HG03520 (cell line): Measurements from ENCODE around the gene C5orf63.
A peak's percentile ranks its signal among the peaks of the same experiment; 100 is the strongest.
"Not testable (repeated sequence)": the region's sequence is repeated elsewhere in the genome, so short reads cannot be mapped to it uniquely, and the experiment has no call there.

ENCODE experiments used
- ATAC-seq: cut with Tn5 transposase; IDR thresholded peaks from one replicate; pipeline ENCODE4 v1.9.1; 2021; ENCODE audit warnings: mild to moderate bottlenecking, moderate library complexity; ENCODE audit not compliant: unreplicated experiment

C5orf63 gene

DNA sequence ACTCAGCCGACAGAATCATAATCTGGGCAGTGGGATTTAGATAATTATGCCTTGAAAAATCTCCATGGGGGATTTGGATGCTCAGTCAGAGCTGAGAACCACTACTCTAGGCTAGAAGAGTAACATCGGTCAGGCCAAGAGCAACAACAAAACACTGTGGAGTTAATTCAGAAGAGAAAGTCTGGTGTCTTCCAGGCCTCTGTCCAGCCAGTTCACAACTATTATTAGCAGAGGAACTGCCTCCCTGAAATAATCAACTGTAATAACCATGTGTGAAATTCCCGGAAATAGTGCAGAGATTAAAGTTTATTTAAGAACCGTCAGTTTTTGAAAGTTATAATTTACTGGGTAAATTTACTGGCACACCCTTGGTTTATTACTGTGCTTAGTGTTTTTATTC, 34.8 kb downstream of the C5orf63 start:
- ATAC-seq, result no peak

DNA sequence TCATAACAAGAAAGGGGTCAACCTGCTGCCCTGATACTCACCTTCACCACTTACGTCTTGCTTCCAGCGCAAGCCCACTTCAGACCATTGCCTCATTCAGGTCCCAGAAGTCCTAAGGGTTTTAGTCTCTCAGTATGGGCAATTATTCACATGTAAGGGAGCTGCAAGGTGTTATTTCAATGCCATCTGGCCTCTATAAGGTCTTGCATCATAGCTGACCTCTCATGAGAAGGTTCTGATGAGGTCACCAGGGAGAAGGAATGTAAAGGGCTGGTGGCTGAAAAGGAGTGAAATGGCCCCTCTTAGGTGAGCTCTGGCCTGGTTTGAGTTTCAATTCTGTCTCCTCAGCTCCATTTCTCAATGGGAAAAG, 41.5 kb downstream of the C5orf63 start:
- no peak for ATAC-seq

GRCh38 chr5:127031147-127031862, 42.0 kb downstream of the C5orf63 start:
- ATAC-seq, result peak; percentile 4

DNA sequence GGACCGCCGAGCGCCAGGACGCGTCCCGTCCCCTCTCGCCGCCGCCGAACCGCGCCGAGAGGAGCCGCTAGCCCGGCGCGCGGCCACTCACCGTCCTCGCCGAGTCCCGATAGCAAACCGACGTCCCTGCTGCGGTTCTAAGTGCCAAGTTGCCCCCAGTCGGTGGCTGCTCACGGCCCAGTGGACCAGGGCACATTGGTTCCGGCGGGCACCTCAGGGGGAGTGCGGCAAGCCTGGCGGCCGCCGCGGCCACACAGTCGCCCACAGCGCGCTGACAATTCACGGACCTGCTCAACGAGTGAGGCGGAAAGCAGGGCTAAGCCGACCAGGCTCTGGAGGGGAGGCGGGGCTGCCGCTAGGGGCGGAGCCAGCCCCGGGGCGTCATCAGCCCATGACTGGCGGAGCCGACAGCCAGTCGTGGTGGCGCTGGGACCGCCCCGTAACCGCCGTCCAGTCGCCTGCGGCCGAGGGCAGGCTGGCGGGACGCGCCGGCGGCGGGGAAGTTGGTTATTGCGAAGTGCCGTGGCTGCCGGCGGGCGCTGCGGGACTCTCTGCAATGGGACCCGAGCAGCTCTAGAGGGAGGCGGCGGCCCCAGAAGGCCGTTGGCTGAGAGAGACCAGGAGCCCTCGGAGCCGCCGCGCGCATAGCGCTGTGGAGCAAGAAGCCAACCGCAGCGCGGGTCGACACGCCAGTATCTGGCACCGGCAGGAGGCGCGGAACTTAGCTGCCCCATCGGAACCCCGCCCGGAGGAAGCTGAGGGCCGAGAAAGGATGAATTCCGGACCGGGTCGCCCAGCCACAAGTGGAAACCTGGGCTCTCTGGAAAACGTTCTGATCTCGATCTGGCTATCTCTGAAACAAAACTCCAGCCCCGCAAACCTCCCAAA, 42.8 kb downstream of the C5orf63 start, which contains the start of gene MARCHF3:
Gene MARCHF3, minus strand, starts transcription at position 300 of the 888 bp plus-strand sequence. CDS start 112,387 bp downstream, outside the sequence.
- peak; percentile 97 for ATAC-seq

- peak; percentile 23 for ATAC-seq
Observed at GRCh38 chr5:127029581-127030258, 43.6 kb downstream of the C5orf63 start.

DNA sequence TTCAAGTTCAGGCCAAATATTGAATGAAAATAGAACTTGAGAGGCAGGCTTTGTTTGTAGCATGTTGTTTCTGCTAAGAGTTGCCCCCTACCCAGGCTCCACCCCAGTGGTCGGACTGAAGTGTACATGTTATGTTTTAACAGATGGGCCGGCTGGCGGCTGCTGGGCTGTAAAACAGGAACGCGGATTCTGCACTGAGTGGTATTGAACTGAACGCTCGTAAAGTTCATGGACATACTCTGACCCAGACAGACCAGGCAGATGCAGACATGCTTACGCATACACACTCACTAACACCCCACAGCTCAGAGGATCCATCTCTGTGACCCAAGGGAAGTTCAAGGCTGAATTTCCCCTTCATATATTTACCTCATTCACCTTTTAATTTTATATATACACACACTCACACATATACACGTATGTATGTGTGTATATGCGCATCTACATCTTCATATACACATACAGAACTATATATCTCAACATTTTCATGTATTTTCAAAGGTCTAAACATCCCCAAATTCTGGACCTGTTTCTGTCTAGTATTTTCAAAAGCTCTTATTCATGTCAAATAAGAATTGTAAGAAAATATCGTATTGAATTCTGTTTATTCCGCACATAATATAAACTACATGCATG, 44.4 kb downstream of the C5orf63 start:
- ATAC-seq, result no peak

DNA sequence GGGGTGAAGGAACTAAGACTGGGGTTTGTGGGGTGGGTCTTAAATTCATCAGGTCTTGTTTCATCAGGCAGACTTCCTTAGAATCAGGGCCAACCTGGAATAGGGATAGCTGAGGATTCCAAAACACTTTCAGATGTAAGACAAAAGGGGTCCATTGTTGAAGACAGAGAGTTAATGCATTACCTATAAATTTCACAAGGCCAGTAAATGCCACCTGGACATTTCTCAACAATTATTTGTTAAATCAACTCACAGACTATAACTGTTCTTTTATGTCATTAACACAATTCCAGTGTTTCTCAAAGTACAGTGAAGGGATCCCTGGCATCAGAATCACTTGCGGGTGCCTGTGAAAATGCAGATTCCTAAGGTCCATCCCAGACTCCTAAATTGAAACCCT, 45.8 kb downstream of the C5orf63 start:
- no peak for ATAC-seq

- no peak for ATAC-seq
Observed at GRCh38 chr5:127026166-127026565, 47.1 kb downstream of the C5orf63 start.

- no peak for ATAC-seq
Observed at GRCh38 chr5:127025467-127025866, 47.8 kb downstream of the C5orf63 start.

DNA sequence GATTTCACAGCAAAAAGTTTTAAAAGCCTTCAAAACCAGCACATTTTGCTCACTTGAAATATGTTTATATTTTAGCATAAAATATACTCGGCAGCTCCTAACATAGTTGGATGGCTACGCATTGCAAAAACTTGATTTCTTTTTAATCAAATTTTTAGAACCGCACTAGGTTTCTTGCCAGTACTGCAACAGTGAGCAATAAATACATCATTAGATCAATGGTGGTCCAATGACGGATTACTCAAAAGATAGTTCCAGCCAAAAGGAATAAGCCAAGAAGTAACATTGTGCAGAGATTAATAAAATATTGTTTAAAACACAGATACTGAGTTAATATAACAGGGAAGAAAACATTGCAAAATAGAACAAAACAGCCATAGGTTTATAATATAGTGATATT, 48.5 kb downstream of the C5orf63 start:
- no peak for ATAC-seq

GRCh38 chr5:127023552-127024191, 49.6 kb downstream of the C5orf63 start:
- not testable (repeated sequence) for ATAC-seq

- ATAC-seq, result no peak
Observed at GRCh38 chr5:127022846-127023245, 50.5 kb downstream of the C5orf63 start.

DNA sequence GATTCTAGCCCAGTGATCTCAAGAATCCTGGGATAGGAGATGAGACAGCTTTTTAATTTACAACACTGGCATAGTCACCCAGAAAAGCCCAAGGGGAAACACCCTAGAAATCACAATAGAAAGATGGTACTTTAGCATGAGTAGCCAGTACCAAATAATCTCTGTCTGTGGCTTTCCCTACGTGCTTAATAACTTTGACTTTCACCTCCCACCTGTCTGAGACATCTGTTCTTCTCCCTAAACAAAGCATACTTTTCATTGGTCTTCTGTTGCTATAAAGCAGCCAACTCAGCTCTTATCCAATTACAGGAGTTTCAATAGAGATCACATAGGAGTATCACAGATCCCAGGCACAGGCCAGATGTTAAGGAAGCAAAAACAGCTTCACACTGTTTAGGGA, 53.4 kb downstream of the C5orf63 start:
- ATAC-seq, result no peak

- not testable (repeated sequence) for ATAC-seq
Observed at GRCh38 chr5:127016722-127017121, 56.6 kb downstream of the C5orf63 start.

DNA sequence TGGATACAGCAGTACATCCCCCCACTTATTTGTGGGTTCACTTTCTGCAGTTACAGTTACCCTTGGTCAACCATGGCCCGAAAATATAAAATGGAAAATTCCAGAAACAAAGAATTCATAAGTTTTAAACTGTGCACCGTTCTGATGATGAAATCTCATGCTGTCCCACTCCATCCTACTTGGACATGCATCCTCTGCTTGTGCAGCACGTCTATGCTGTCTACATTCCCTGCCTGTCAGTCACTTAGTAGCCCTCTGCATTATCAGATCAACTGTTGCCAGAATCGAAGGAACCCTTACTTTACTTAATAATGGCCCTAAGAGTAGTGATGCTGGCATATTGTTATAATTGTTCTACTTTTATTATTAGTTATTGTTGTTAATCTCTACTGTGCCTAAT, 57.6 kb downstream of the C5orf63 start:
- no peak for ATAC-seq

DNA sequence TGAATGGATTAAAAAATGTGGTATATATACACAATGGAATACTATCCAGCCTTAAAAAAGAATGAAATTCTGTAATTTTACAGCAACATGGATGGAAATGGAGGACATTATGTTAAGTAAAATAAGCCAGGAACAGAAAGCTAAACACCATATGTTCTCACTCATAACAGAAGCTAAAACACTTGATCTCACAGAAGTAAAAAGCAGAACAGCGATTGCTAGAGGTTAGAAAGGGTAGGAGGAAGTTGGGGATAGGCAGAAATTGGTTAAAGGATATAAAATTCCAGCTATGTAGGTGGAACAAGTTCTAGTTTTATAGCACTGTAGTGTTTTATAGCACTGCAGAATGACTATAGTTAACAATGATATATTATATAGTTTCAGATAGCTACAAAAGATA, 58.7 kb downstream of the C5orf63 start:
- ATAC-seq, result peak; percentile 52

- no peak for ATAC-seq
Observed at GRCh38 chr5:127013407-127013806, 59.9 kb downstream of the C5orf63 start.

GRCh38 chr5:127012916-127013315, 60.4 kb downstream of the C5orf63 start:
- ATAC-seq, result no peak

DNA sequence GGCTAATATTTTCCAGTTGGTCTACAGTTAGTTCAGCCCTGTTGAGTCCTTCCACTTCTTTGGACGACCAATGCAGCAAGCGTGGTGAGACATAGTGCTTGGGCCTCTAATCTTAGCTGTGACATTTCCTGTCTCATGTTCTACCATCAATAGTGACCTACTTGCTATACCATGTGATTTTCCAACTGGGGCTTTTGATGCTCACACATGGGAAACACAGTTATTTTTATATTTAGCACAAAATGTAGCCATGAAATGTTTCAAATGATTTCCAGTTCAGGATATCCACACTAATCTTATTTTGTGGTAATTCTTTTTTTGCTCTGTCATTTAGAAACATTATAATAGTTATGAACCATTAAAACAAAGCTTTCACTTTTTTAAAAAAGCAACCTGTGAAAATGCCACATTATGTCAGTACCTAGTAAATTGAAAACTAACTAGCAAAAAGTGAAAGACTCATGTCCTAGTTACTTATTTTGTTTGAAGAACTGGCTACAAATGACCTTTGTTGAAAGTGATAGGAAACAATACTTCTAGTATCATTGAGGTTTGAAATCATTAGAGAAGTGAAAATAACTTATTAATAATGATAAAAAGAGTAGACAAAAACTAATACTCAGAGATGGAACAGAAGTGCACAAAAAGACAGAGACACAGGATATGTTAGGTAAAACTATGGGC, 61.2 kb downstream of the C5orf63 start:
- ATAC-seq, result peak; percentile 74

DNA sequence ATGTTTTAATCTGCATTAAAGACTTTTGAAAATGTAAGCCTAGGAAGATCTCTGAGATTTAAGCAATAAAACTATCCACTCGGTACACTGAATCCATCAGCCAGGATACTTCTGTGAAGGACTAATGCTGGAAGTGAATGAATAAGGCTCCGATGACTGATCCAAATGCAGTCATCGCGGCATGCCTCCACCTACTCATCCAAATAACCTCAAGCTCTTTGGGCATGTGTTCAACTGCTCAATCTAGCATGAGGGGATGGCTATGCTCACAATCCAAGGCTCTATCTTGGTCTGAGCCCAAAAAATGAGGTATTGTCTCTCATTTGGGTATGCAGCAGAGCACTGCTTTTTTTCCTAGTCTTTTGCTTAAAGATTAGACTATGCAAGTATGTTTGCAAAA, 62.1 kb downstream of the C5orf63 start:
- no peak for ATAC-seq
